Measurements from ENCODE around the gene INPP4B. TPM values are rescaled to one million over a fixed set of nuclear protein-coding genes. Genes with fewer than 3 reads are reported as not detected.

The INPP4B gene
- total and polyA plus RNA-seq, 2 donors (not counting 1 experiment from before 2014, with no cell fraction given), result 19.7 to 22.2 TPM

GRCh38 chr4:142091085-142091513 lies 755.0 kb downstream of the INPP4B start:
- H3K27ac ChIP-seq (ENCODE audit: insufficient read depth, low read length), result peak overlapping the region; percentile 85
- H3K36me3 ChIP-seq (ENCODE audit: control insufficient read depth, insufficient read depth, low read length), result no peaks in the 10 kb centered on the region
- peak overlapping the region; percentile 40 for H3K4me2 ChIP-seq (ENCODE audit: extremely low read depth, insufficient read depth, low read length)
- no peaks in the 10 kb centered on the region for H3K79me2 ChIP-seq (ENCODE audit: control insufficient read depth, insufficient read depth, low read length)
- no peaks in the 10 kb centered on the region for H3K9me3 ChIP-seq (ENCODE audit: control insufficient read depth, insufficient read depth, low read depth, low read length)
- H3K4me1 ChIP-seq (ENCODE audit: control insufficient read depth, extremely low read depth, insufficient read depth, low read length), result peaks cover under 1% of the 10 kb centered on the region
- H3K9ac ChIP-seq (ENCODE audit: insufficient read depth, low read length), result no peak overlapping the region
- peak; percentile 99 for DNase-seq (ENCODE audit: low read depth in 2 of 2)
- H4K20me1 ChIP-seq (ENCODE audit: control insufficient read depth, extremely low read depth, insufficient read depth, low read length), result no peaks in the 10 kb centered on the region
- no peak for TF ChIP-seq EZH2 (IDR thresholded peaks at IDR 0.05; ENCODE audit: low read length, missing control alignments)
- TF ChIP-seq CTCF (conservative IDR thresholded peaks at IDR 0.05 in 1 of 2, IDR thresholded peaks at IDR 0.05 in 1 of 2; ENCODE audit: low read depth in 1 of 2, low read length in 2 of 2), result no peak
- H3K27me3 ChIP-seq (ENCODE audit: control insufficient read depth, insufficient read depth, low read length), result no peaks in the 10 kb centered on the region
- H3K4me3 ChIP-seq (replicated peaks in 1 of 4; ENCODE audit: control extremely low read depth in 1 of 4, insufficient read depth in 1 of 4, low read depth in 3 of 4, low read length in 4 of 4), result no peak overlapping the region
- no peak overlapping the region for H2AFZ ChIP-seq (ENCODE audit: low read length)

- Histone ChIP-seq H2AFZ (ENCODE audit: low read length) (no peak overlapping the region), H4K20me1 (ENCODE audit: control insufficient read depth, extremely low read depth, insufficient read depth, low read length) (no peaks in the 10 kb centered on the region), H3K79me2 (ENCODE audit: control insufficient read depth, insufficient read depth, low read length) (no peaks in the 10 kb centered on the region), H3K27me3 (ENCODE audit: control insufficient read depth, insufficient read depth, low read length) (no peaks in the 10 kb centered on the region), H3K4me1 (ENCODE audit: control insufficient read depth, extremely low read depth, insufficient read depth, low read length) (no peaks in the 10 kb centered on the region), H3K9me3 (ENCODE audit: control insufficient read depth, insufficient read depth, low read depth, low read length) (no peaks in the 10 kb centered on the region), H3K36me3 (ENCODE audit: control insufficient read depth, insufficient read depth, low read length) (no peaks in the 10 kb centered on the region), H3K27ac (ENCODE audit: insufficient read depth, low read length) (no peak overlapping the region), H3K9ac (ENCODE audit: insufficient read depth, low read length) (no peak overlapping the region), H3K4me2 (ENCODE audit: extremely low read depth, insufficient read depth, low read length) (no peak overlapping the region), H3K4me3 (replicated peaks in 1 of 4; ENCODE audit: control extremely low read depth in 1 of 4, insufficient read depth in 1 of 4, low read depth in 3 of 4, low read length in 4 of 4) (no peak overlapping the region)
- DNase-seq (ENCODE audit: low read depth in 2 of 2), result peak; percentile 69 to 77
- TF ChIP-seq CTCF (conservative IDR thresholded peaks at IDR 0.05 in 1 of 2, IDR thresholded peaks at IDR 0.05 in 1 of 2; ENCODE audit: low read depth in 1 of 2, low read length in 2 of 2) (no peak), EZH2 (IDR thresholded peaks at IDR 0.05; ENCODE audit: low read length, missing control alignments) (no peak)
Measured at GRCh38 chr4:142088906-142089305, 757.2 kb downstream of the INPP4B start.

- no peak overlapping the region for H3K4me3 ChIP-seq (replicated peaks in 1 of 4; ENCODE audit: control extremely low read depth in 1 of 4, insufficient read depth in 1 of 4, low read depth in 3 of 4, low read length in 4 of 4)
- H4K20me1 ChIP-seq (ENCODE audit: control insufficient read depth, extremely low read depth, insufficient read depth, low read length), result no peaks in the 10 kb centered on the region
Measured at GRCh38 chr4:142085513-142086292, 760.4 kb downstream of the INPP4B start.

More at GRCh38 chr4:142085513-142086292, 760.4 kb downstream of the INPP4B start:
- Histone ChIP-seq H3K4me1 (ENCODE audit: control insufficient read depth, extremely low read depth, insufficient read depth, low read length) (no peaks in the 10 kb centered on the region), H2AFZ (ENCODE audit: low read length) (no peak overlapping the region), H3K27ac (ENCODE audit: insufficient read depth, low read length) (no peak overlapping the region), H3K4me2 (ENCODE audit: extremely low read depth, insufficient read depth, low read length) (no peak overlapping the region), H3K36me3 (ENCODE audit: control insufficient read depth, insufficient read depth, low read length) (no peaks in the 10 kb centered on the region), H3K9ac (ENCODE audit: insufficient read depth, low read length) (no peak overlapping the region), H3K9me3 (ENCODE audit: control insufficient read depth, insufficient read depth, low read depth, low read length) (no peaks in the 10 kb centered on the region), H3K79me2 (ENCODE audit: control insufficient read depth, insufficient read depth, low read length) (no peaks in the 10 kb centered on the region), H3K27me3 (ENCODE audit: control insufficient read depth, insufficient read depth, low read length) (no peaks in the 10 kb centered on the region)
- peak in 1 of 2 donors; percentile 20 for DNase-seq (ENCODE audit: low read depth in 2 of 2)
- TF ChIP-seq CTCF (conservative IDR thresholded peaks at IDR 0.05 in 1 of 2, IDR thresholded peaks at IDR 0.05 in 1 of 2; ENCODE audit: low read depth in 1 of 2, low read length in 2 of 2), result no peak
- no peak for TF ChIP-seq EZH2 (IDR thresholded peaks at IDR 0.05; ENCODE audit: low read length, missing control alignments)

Measured in fibroblast of lung (primary cell).